Transverse colon (tissue), 4 donors: ENCODE measurements around the gene GNL2. TPM values are rescaled to one million over a fixed set of nuclear protein-coding genes. Genes with fewer than 3 reads are reported as not detected.
A peak's percentile ranks its signal among the peaks of the same experiment; 100 is the strongest.
"Not testable (repeated sequence)": the region's sequence is repeated elsewhere in the genome, so short reads cannot be mapped to it uniquely, and the experiment has no call there.

ENCODE experiments used
- DNase-seq: peaks from one replicate; pipeline ENCODE4 v3.0.0-alpha.2; 2019
- H3K27ac ChIP-seq, 4 donors: fragments of 200-600 bp; sonication (generic); 2 replicates each; pipeline ENCODE4 v1.5.1; 2016 to 2018; ENCODE audit warnings: inconsistent platforms in 4 of 4
- H3K27me3 ChIP-seq: fragments of 200-600 bp; sonication (generic); 2 replicates; pipeline ENCODE4 v1.5.1; 2017; ENCODE audit warnings: inconsistent platforms
- H3K36me3 ChIP-seq, 4 donors: fragments of 200-600 bp; sonication (generic); 2 replicates each; pipeline ENCODE4 v1.5.1; 2017 to 2019; ENCODE audit warnings: inconsistent platforms in 4 of 4
- H3K4me1 ChIP-seq, 4 donors: fragments of 200-600 bp; sonication (generic); 2 replicates each; pipeline ENCODE4 v1.5.1; 2017 to 2020; ENCODE audit warnings: inconsistent platforms in 4 of 4
- H3K4me3 ChIP-seq, 4 donors: fragments of 200-600 bp; sonication (generic); 1 replicate in 1 of 4; 2 replicates in 3 of 4; pipeline versions ENCODE4 v1.5.1 to v1.6.1; 2017 to 2019; ENCODE audit warnings: inconsistent platforms in 4 of 4
- H3K9me3 ChIP-seq, 2 donors: fragments of 200-600 bp; sonication (generic); 2 replicates each; pipeline ENCODE4 v1.5.1; 2017 to 2019; ENCODE audit warnings: inconsistent platforms in 2 of 2
- EP300 ChIP-seq: sonication (generic); formaldehyde crosslinking; IDR thresholded peaks from one replicate; pipeline ENCODE4 v1.6.1; 2017; ENCODE audit warnings: antibody characterized with exemption, low read depth
- POLR2A ChIP-seq: fragments of 450-650 bp; IDR thresholded peaks from one replicate; pipeline ENCODE4 v1.6.1; 2016; ENCODE audit warnings: antibody characterized with exemption, mild to moderate bottlenecking, moderate library complexity
- POLR2AphosphoS5 ChIP-seq, 3 donors: sonication (generic); formaldehyde crosslinking; IDR thresholded peaks; one replicate each; pipeline ENCODE4 v1.6.1; 2016; ENCODE audit warnings: antibody characterized with exemption in 3 of 3
- WGBS, 2 donors: methylation state at CpG; one replicate each; pipeline ENCODE4 v1.1.5; 2018; ENCODE audit warnings: low coverage in 1 of 2; 5-methylcytosine and 5-hydroxymethylcytosine counted together
- in situ Hi-C, 4 donors: fragments of 200-750 bp; cut with MboI; loops; one replicate each; pipeline versions ENCODE4 v1.15.0 to v1.15.1; 2017; ENCODE audit warnings: low sequenced_read_pairs in 3 of 4, low pct_ligation_motif_present in 1 of 4, low pct_unique_long_range_greater_than_20kb in 1 of 4
- intact Hi-C: fragments of 100-400 bp; cut with DNase I; formaldehyde crosslinking; loops from one replicate; pipeline ENCODE4 v1.15.1; 2023; ENCODE audit warnings: low total_unique reads
- total RNA-seq, 4 donors: library from RNA; depleted of rRNA; stranded (reverse); fragments of >200 nt; gene quantifications; one replicate each; pipeline ENCODE4 v1.1.0, GENCODE V29; 2016
- TF ChIP-seq, protein P1 (sequence below), 5 experiments: fragments of 200-600 bp in 3 of 5; fragments of 450-650 bp in 2 of 5; sonication (generic) in 3 of 5; IDR thresholded peaks; 1 replicate in 2 of 5; 2 replicates in 3 of 5; pipeline ENCODE4 v1.5.1; 2016 to 2017; ENCODE audit warnings: antibody characterized with exemption in 5 of 5, inconsistent platforms in 3 of 5, mild to moderate bottlenecking in 2 of 5, moderate library complexity in 1 of 5

GNL2 gene
- total RNA-seq, 4 donors from 2014 or later = 33.5 to 58.4 (median 43.0) TPM

DNA sequence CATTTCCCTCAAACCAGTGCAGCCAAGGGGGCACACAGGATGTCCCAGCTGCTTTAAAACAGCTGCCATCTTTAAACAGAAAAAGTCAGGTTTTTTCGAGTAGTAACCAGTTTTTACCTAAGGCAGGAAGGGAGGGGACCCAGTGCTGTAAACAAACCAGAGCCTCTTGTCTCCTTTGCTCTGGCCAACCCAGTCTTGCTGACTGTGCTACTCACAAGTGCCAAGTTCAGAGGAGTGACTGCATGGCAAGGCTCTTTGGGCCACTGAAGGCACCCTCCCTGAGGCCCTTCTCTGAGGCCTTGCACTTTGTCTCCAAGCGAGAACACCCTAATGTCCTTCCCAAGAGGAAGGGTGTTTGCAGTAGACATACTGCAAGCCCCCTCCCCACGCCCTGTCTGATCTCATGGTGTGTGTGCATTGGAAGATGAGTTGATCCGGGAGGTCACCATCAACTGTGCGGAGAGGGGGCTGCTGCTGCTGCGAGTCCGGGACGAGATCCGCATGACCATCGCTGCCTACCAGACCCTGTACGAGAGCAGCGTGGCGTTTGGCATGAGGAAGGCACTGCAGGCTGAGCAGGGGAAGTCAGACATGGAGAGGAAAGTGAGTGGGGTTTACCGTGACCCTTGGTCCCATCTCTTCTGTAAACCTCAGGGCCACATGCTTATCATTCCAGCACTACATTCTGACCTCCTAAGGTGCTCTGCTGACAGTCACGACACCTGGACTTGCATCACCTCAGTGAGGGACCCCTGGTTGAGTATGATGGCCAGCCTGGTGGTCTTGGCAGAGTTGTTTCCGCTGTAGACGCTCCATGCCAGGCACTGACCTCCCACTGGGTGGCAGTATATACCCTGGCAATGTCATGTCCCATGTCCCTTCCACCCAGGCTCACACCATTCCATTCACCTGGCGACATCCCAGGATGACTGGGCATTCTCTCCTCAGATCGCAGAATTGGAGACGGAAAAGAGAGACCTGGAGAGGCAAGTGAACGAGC is 34.3 kb downstream of the GNL2 start:
- intact Hi-C loops = loop anchor here (10.0 kb wide), 1 partner anchor 123 kb away; no protein-coding TSS in a partner anchor
- Histone ChIP-seq H3K4me1 (peaks cover 4 to 10% (median 7%) of the 10 kb centered on the region in 4 donors), H3K9me3 (no peaks in the 10 kb centered on the region), H3K36me3 (peaks cover 0 to 19% (median 3%) of the 10 kb centered on the region in 4 donors), H3K4me3 (no peak overlapping the region), H3K27ac (no peak overlapping the region), H3K27me3 (no peaks in the 10 kb centered on the region)
- in situ Hi-C loops = no loop called here
- WGBS, 2 donors = 63 to 88% methylated on average over 5 to 21 of the region's 21 CpGs
- TF ChIP-seq POLR2A (no peak), POLR2AphosphoS5 (IDR thresholded peaks at IDR 0.05) (peak in 1 of 3 donors; percentile 12), EP300 (no peak)
- TF ChIP-seq, protein P1, sequence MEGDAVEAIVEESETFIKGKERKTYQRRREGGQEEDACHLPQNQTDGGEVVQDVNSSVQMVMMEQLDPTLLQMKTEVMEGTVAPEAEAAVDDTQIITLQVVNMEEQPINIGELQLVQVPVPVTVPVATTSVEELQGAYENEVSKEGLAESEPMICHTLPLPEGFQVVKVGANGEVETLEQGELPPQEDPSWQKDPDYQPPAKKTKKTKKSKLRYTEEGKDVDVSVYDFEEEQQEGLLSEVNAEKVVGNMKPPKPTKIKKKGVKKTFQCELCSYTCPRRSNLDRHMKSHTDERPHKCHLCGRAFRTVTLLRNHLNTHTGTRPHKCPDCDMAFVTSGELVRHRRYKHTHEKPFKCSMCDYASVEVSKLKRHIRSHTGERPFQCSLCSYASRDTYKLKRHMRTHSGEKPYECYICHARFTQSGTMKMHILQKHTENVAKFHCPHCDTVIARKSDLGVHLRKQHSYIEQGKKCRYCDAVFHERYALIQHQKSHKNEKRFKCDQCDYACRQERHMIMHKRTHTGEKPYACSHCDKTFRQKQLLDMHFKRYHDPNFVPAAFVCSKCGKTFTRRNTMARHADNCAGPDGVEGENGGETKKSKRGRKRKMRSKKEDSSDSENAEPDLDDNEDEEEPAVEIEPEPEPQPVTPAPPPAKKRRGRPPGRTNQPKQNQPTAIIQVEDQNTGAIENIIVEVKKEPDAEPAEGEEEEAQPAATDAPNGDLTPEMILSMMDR (IDR thresholded peaks at IDR 0.05) = peak; percentile 37 to 52 (median 45)
- DNase-seq = no peak

DNA sequence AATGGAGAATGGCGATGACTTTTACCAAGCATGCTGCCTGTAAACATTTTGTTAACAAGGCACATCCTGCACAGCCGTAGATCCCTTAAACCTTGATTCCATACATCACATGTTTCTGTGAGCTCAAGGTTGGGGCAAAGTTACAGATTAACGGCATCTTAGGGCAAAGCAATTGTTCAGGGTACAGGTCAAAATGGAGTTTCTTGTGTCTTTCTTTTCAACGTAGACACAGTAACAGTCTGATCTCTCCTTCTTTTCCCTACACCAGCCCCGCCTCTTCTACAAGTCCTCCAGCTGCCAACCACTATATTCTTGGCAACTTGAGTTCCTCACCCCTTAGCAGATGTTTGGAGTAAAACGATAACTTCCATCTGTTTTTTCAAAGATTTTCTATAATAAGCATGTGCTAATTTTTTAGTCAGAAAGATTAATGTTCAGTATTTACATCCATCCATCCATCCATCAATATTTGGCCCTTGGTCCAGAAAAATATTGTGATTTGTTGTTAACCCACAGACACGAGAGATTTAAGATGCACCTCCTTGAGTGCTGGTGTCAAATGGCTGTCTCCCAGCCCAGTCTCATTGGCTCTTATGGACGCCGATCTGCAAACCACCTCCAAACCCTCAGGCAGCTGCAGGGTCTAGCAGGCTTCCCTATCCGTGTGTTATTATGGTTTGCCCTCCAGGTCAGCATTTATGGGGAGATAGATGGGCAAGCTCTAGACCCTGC is 35.2 kb downstream of the GNL2 start:
- intact Hi-C loops = loop anchor here (10.0 kb wide), 1 partner anchor 124 kb away; no protein-coding TSS in a partner anchor
- in situ Hi-C loops = no loop called here
- H3K36me3 ChIP-seq = peaks cover 0 to 12% (median 0%) of the 10 kb centered on the region in 4 donors
- no peaks in the 10 kb centered on the region for H3K9me3 ChIP-seq
- WGBS, 2 donors = 55 to 78% methylated on average over 5 to 10 of the region's 10 CpGs
- H3K27me3 ChIP-seq = no peaks in the 10 kb centered on the region
- TF ChIP-seq POLR2AphosphoS5 (IDR thresholded peaks at IDR 0.05) = no peak
- TF ChIP-seq POLR2A = no peak
- TF ChIP-seq, protein P1 (IDR thresholded peaks at IDR 0.05) = no peak
- TF ChIP-seq EP300 = no peak
- H3K4me3 ChIP-seq = no peak overlapping the region
- H3K27ac ChIP-seq = no peak overlapping the region
- peaks cover 7 to 18% (median 11%) of the 10 kb centered on the region in 4 donors for H3K4me1 ChIP-seq
- no peak for DNase-seq

DNA sequence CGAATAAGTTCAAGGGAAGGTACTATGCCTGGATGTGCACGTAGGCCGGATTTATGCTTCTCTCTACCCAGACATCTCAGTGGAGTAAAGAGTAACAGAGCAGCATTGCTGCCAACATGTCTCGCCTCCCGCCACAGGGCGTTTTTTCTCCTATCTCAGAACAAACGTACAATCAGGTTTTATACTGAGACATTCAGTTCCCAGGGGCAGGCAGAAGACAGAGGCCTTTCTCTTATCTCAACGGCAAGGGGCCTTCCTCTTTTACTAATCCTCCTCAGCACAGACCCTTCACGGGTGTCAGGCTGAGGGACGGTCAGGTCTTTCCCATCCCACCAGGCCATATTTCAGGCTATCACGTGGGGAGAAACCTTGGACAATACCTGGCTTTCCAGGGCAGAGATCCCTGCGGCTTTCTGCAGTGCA is 35.8 kb downstream of the GNL2 start:
- H3K27me3 ChIP-seq, H3K4me3 ChIP-seq, H3K9me3 ChIP-seq, DNase-seq, in situ Hi-C loops, H3K36me3 ChIP-seq, H3K27ac ChIP-seq: not testable (repeated sequence)
- intact Hi-C loops = loop anchor here (10.0 kb wide), 1 partner anchor 125 kb away; no protein-coding TSS in a partner anchor
- WGBS, 2 donors = 78 to 91% methylated on average over 5 to 12 of the region's 12 CpGs
- peaks cover 7 to 18% (median 11%) of the 10 kb centered on the region in 4 donors for H3K4me1 ChIP-seq

DNA sequence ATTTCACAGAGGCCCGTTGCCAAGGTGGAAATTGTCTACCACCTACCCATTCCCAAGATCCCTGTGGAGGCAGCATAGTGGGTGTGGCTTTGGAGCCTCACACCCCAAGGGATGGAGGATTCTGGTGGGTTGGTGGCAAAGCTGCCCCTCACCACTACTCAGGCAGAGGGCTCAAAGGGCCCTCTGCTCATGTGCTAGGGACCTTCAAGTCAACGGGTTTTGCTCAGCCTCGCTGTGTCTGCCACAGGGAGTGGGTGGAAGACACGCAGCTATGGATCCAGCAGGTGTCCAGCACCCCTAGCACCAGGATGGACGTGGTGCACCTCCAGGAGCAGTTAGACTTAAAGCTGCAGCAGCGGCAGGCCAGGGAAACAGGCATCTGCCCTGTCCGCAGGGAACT is 36.7 kb downstream of the GNL2 start:
- intact Hi-C loops = no loop called here

More for the DNA sequence above, 36.7 kb downstream of the GNL2 start:
- Histone ChIP-seq H3K27ac (no peak overlapping the region), H3K36me3 (no peaks in the 10 kb centered on the region), H3K4me1 (peaks cover 7 to 18% (median 11%) of the 10 kb centered on the region in 4 donors), H3K27me3 (no peaks in the 10 kb centered on the region), H3K9me3 (no peaks in the 10 kb centered on the region), H3K4me3 (no peak overlapping the region)
- DNase-seq = no peak
- in situ Hi-C loops = no loop called here
- no peak for TF ChIP-seq POLR2AphosphoS5 (IDR thresholded peaks at IDR 0.05)
- TF ChIP-seq, protein P1 (IDR thresholded peaks at IDR 0.05) = no peak
- TF ChIP-seq EP300 = no peak
- WGBS, 2 donors = 86% methylated on average over 7 of the region's 7 CpGs; no CpG with 5 or more reads in 1 of the 2 donors
